Stimulated activated CD4-positive, alpha-beta T cell treated with anti-CD3 and anti-CD28 coated beads, Interleukin-4, amount 100 ng/mL, for 1 hour (primary cell): ENCODE measurements around the gene TXNDC2.
"Not testable (repeated sequence)": the region's sequence is repeated elsewhere in the genome, so short reads cannot be mapped to it uniquely, and the experiment has no call there.

Experiments used
- DNase-seq: peaks from one replicate; pipeline ENCODE4 v3.0.0-alpha.2; 2020

TXNDC2 gene

GRCh38 chr18:9887992-9888391 lies 2.2 kb downstream of the TXNDC2 start:
- DNase-seq = no peak

GRCh38 chr18:9890196-9890595 lies 4.4 kb downstream of the TXNDC2 start:
- DNase-seq = no peak

- no peak for DNase-seq
These were observed 5.2 kb downstream of the TXNDC2 start for GRCh38 chr18:9890957-9891356.

GRCh38 chr18:9891515-9891914 lies 5.7 kb downstream of the TXNDC2 start:
- not testable (repeated sequence) for DNase-seq

GRCh38 chr18:9894454-9895068 lies 8.8 kb downstream of the TXNDC2 start:
- DNase-seq = no peak

GRCh38 chr18:9897129-9897528 lies 11.4 kb downstream of the TXNDC2 start:
- no peak for DNase-seq

- not testable (repeated sequence) for DNase-seq
These were observed 12.1 kb downstream of the TXNDC2 start for GRCh38 chr18:9897787-9898291.

GRCh38 chr18:9898792-9899549 lies 13.2 kb downstream of the TXNDC2 start:
- no peak for DNase-seq

GRCh38 chr18:9899550-9899930 lies 13.8 kb downstream of the TXNDC2 start:
- DNase-seq = not testable (repeated sequence)

- DNase-seq = no peak
These were observed 14.9 kb downstream of the TXNDC2 start for GRCh38 chr18:9900699-9901098.

- no peak for DNase-seq
These were observed 15.6 kb downstream of the TXNDC2 start for GRCh38 chr18:9901377-9901776.

GRCh38 chr18:9902264-9902663 lies 16.5 kb downstream of the TXNDC2 start:
- DNase-seq = not testable (repeated sequence)

GRCh38 chr18:9902832-9903231 lies 17.1 kb downstream of the TXNDC2 start:
- DNase-seq = no peak

- no peak for DNase-seq
These were observed 19.7 kb downstream of the TXNDC2 start for GRCh38 chr18:9905401-9905922.

GRCh38 chr18:9906481-9906880 lies 20.7 kb downstream of the TXNDC2 start:
- DNase-seq = no peak

GRCh38 chr18:9907867-9908266 lies 22.1 kb downstream of the TXNDC2 start:
- DNase-seq = no peak

- no peak for DNase-seq
These were observed 24.3 kb downstream of the TXNDC2 start for GRCh38 chr18:9910071-9910470.

GRCh38 chr18:9910661-9911060 lies 24.9 kb downstream of the TXNDC2 start:
- no peak for DNase-seq

- DNase-seq = no peak
These were observed 25.5 kb downstream of the TXNDC2 start for GRCh38 chr18:9911226-9911625.

- not testable (repeated sequence) for DNase-seq
These were observed 26.5 kb downstream of the TXNDC2 start for GRCh38 chr18:9912285-9912684.

GRCh38 chr18:9913151-9913525 lies 27.4 kb downstream of the TXNDC2 start:
- DNase-seq = no peak

- DNase-seq = peak; percentile 92
These were observed 28.0 kb downstream of the TXNDC2 start, which contains the start of gene VAPA for GRCh38 chr18:9913526-9914333. Gene VAPA (plus strand): TSS chr18:9914016. CDS start chr18:9914257, 241 bp downstream.

GRCh38 chr18:9914334-9914583 lies 28.5 kb downstream of the TXNDC2 start:
- no peak for DNase-seq
